Inflammatory macrophage treated with lipopolysaccharide for 4 hours (primary cell): ENCODE results near the gene MRI1.

Experiments used
- DNase-seq: peaks from one replicate; pipeline ENCODE4 v3.0.0-alpha.2; 2020

MRI1 gene

DNA sequence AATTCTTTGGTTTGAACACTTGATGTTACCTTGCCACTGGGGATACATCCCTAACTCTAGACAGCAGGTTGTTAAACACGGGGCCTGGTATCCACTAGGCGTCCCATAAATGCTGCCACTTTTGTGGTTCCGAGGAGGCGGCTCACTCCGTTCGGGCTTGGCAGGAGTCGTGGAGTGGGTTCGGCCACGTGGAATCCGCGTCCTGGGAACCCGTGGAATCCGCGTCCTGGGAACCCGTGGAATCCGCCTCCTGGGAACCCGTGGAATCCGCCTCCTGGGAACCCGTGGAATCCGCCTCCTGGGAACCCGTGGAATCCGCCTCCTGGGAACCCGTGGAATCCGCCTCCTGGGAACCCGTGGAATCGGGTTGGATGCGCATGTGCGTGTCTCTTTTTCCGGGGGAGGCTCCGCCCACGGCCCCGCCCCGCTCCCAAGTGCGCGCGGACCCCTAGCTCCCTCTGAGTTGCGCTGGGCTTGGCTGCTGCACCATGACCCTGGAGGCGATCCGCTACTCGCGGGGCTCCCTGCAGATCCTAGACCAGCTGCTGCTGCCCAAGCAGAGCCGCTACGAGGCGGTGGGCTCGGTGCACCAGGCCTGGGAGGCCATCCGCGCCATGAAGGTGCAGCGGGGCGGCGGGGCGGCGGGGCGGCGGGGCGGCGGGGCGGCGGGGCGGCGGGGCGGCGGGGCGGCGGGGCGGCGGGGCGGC, at the start of gene MRI1:
Gene MRI1 (plus strand): TSS at position 422 of the 707 bp plus-strand sequence. CDS start 67 bp downstream, at position 489.
- DNase-seq: peak; percentile 47

DNA sequence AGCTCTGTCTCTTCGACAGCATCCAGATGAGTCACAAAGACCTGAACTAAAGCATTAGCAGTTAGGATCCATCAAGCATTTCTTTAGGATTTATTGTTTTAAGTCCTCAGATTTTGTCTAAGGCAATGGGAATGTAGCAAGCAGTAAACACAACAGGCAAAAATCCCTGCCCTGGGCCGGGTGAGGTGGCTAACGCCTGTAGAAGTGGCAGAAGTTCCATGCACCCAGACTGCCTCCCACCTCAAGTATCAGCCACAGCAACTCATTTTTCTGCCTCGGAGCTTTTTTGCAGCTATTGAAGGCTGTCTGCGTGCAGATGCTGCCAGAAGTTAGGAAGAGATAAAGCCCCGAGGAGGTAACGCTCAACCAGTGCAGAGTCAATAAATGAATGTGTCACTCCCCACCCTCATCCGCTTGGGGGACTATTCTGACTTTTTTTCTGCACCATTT, 47.1 kb upstream of the MRI1 start:
- no peak for DNase-seq

DNA sequence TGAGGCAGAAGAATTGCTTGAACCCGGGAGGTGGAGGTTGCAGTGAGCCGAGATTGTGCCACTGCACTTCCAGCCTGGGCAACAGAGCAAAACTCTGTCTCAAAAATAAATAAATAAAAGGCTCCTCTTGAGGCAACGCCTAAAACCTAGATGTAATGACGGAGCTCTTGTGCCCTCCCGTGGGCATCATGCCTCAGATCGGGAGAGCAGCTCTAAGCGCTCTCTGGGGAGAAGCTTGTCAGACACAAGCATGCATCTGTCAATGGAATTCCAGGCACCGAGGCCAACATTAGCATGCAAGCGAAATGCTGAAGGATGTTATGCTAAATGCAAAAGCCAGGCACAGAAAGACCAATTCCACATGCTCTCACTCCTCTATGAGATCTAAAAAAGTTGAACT, 45.6 kb upstream of the MRI1 start:
- DNase-seq: no peak

DNA sequence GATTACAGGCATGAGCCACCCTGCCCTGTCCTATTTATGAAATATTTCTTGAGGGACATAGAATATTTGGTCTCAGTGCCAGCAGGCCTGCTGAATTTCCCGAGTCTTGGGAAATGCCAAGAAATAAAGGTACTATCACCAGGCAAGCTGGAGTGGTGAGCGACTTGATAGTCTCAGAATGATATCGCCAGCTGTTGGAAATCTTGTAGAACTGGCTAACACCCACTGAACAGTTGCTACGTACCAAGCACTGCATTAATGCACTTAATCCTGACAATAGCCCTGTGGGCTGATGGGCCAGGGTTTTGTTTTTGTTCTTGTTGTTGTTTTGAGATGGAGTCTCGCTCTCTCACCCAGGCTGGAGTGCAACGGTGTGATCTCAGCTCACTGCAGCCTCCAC, 42.2 kb upstream of the MRI1 start:
- no peak for DNase-seq

DNA sequence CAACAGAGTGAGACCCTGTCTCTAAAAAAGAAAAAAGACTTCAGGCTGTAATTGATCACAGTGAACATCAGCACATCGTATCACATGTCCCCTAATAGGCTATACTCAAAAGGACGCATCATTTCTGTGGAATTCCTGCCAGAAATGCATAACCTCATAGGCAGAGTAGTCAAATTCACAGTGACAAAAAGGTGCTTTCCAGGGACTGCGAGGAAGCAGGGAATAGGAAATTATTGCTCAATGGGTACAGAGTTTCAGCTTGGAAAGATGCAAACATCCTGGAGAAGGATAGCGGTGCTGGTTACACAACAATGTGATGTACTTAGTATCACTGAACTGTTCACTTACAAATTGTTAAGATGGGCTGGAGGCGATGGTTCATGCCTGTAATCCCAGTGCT, 41.1 kb upstream of the MRI1 start:
- DNase-seq: no peak

DNA sequence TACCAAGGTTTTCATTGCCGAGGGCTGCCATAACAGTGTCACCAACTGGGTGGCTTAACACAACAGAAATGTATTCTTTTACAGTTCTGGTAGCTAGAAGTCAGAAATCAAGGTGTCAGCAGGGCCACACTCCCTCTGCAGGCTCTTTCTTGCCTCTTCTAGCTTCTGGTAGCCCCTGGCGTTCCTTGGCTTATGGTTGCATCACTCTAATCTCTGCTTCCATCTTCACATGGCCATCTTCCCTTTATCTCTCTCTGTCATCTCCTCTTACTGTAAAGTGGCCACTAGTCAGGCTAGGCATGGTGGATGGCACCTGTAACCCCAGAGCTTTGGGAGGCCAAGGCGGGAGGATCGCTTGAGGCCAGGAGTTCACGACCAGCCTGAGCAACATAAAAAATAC, 38.0 kb upstream of the MRI1 start:
- no peak for DNase-seq

DNA sequence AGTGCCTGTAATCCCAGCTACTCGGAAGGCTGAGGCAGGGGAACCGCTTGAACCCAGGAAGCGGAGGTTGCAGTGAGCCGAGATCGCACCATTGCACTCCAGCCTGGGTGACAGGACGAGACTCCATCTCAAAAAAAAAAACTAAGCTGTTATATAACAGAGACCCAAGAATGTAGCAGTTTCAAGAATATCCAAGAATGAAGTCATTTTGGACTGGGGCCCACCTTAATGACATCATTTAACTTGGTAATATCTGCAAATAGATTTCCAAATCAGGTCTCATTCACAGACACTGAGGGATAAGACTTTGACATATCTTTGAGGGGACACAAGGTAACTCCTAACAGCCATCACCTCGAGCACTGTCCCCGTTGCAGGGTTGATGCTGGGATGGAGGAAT, 36.5 kb upstream of the MRI1 start:
- DNase-seq: no peak

DNA sequence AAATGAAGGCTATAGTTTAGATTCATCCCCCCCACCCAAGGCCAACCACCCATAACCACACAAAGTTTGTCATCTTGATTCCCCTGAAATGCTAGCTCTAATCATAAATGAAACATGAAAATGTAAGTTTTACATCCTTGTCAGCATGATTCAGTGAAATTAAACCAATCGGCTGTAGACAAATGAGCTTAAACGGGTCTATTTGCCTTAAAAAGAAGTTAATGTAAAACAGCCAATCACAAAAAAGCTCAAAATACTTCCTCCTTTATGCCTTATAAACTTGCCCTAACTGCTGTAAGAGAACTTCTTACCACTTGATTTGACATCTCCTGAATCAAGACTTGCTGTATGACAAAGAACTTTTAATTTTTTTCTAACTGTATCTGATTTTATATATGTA, 34.5 kb upstream of the MRI1 start:
- peak; percentile 66 for DNase-seq

DNA sequence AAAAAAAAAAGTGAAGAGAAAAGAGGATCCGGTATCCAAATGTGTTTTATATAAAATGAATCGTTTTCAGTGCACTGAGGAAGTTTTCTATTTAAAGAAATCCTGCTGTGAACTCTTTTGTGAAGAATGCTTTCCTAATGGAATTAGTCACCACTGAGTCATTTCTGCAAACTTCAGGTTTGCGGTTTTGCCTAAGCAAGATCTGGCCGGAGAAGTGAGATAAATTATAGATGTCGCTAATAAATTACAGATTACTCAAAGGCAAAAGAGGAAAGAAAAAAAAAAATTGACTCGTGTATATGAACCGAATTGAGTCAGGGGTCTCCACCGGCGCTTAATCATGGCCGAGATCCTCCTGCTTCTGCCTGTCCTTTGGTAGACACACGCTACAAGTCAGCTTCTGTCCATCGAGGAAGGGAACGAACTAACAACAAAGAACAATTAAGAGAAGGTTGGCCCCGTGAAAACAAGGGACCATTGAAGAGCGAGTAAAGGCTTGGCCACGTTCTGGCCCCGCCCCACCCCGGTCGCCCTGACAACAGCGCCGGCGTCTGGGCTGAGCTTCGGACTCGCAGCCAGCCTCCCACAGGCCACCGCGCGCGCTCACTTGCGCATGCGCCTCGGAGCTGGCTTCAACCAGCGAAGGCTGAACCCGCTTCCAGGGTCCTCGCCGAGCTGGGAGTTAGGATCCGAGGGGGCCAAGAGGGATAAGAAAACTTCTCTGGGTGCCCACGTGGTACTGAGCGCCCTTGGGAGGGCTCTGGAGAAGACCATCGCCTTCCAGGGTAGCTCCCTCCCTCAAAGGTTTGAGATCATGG, 33.0 kb upstream of the MRI1 start:
- peak; percentile 95 for DNase-seq

DNA sequence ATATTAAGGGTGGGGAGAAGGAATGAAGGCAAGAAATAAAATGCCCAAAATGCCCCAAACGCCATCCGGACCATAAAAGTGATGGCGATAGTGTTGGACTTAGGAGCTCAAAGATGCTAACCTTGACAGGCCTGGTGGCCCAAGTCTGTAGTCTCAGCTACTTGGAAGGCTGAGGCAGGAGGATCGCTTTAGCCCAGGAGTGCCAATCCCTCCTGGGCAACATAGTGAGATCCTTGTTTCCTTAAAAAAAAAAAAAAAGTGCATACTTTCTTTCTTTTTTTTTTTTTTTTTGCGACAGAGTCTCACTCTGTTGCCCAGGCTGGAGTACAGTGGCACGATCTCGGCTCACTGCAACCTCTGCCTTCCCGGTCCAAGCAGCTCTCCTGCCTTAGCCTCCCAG, 32.0 kb upstream of the MRI1 start:
- DNase-seq: no peak

DNA sequence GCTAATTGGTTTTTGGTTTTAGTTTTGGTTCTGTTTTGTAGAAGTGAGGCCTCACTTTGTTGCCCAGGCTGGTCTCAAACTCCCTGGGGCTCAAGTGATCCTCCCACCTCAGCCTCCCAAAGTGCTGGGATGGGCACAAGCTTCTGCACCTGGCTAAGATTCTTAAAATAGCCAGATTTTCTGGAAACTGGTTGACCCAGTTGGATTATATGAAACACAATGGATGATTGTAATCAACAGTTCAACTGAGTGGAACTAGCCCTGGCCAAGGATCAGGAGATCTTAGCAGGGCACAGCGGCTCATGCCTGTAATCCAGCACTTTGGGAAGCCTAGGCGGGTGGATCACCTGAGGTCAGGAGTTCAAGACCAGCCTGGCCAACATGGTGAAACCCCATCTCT, 29.6 kb upstream of the MRI1 start:
- DNase-seq: no peak

DNA sequence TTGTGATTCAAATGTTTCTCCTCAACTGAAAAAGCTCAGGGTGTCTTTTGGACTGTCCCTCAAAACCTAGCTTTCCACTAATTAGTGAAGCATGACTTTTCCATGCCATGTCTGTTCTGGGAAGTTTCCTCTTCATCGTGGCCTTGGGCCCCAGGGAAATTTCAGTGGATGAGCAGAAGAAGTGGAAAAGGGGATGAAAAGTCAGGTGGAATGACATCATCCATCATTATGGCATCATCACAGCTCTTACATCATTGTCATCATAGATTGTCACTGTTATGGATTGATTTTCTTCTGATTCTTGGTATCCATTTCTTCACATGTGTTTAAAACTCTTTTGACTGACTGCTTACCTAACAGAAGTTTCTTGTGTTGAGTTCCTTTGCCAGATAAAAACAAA, 26.2 kb upstream of the MRI1 start:
- no peak for DNase-seq

DNA sequence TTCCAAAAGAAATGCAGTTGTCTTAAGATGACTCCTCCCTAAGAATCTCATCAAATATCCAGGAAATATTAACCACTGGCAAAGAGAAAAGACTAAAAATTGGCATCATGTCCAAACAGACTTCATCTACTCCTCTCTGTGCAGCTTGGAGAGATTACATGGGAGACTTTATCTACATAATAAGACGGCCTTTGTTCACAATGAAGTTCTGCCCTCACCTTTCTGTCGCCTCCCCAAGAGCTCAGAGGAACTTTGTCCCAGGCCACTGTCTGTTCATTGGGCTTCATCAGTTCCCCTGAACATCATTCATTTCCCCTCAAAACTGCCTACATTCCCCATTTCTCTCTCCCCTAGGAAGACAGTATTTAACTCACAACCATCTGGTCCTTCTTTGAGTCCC, 22.4 kb upstream of the MRI1 start:
- no peak for DNase-seq

DNA sequence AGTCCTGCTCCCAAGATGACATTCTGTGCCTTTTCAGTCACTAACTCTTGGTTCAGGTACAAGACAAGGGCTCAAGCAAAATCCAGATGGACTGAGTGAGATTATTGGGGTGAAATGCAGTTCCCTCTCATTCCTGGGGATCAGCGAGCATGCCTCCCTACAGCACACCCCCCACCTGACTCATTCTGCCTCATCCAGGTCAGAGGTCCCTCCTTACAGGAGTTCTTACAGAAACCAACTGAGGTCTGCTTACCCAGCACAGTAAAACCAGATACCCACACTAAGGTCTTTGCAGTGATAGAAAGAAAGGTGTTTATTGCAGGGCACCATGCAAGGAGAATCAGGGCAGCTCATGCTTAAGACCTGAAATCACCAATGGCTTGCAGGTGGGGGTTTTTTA, 21.6 kb upstream of the MRI1 start:
- no peak for DNase-seq

DNA sequence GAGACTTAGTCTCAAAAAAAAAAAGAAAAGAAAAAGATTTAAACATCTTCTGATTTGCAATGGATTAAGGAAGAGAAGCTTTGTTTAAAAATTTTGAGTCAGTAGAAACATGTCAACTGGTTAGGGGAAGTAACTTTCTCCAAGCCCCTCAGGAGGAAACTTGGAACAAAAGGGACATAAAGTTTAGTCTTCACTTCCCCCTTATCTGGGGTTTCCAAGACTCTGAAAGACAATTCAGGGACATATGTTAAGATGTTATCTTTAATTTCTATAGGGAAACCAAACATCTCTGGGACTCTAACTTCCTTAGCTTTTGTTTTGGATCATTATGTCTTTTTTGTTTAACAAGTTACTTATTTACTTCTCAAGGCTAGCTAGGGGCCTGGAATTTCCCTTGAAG, 20.1 kb upstream of the MRI1 start:
- peak; percentile 43 for DNase-seq

DNA sequence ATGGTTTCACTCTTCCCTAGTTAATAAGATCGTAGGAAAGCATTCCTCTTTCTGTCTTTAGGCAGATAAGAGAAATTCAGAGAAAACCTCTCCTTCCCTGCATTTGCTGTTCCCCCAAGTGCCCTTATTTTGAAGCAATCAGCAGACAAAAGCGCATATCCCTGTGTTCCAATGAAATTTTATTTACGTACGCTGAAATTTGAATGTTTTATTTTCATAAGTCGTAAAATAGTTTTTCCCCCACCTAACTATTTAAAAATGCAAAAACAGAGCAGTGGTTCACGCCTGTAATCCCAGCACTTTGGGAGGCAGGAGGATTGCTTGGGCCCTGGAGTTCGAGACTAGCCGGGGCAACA, 17.2 kb upstream of the MRI1 start:
- DNase-seq: no peak

DNA sequence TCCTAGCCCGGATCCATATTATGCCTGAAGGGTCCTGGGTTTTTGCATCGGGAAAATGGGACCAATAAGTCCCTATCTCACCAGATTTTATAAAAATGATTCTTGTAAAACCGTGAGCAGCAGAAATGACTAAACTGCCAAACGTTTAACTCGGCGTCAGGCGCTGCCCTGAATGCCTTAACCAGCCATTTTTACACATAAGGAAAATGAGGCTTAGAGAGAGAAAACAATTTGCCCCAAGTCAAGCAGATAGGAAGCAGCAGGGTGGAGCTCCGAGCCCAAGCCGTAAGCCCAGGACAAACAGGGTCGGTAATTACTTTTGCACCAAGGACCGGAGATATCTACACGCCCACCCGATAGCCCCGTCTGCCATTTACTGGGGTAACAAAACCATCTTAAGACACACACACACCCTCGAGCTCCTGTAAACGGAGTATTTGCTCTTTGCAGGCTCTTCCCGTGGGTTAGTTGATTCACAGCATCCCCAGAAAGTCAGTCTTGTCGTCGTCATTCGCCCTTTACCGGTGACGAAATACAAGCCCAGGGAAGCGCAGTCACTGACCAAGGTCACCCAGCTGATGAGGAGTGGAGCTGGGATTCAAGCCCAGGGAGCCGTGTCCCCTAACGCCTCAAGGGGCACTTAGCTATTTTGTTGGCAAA, 16.0 kb upstream of the MRI1 start:
- peak; percentile 61 for DNase-seq

DNA sequence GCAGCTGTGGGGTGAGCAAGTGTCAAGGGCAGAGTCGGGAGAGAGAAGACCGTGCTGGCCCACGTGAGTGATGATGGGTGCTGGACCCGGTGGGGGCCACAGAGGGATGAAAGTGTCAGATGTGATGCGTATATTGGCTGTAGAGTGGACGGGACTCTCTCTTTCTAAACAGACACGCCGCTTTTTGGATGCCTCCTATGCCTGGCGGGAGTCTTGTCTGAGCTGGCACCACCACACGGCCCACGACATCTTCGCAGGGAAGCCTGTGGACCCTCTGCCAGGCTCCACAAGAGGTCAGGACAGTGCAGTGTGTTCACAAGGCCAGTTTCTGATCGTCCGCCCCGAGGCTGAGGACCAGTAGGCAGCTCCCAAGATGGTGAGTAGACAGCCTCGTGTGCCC, 12.9 kb upstream of the MRI1 start:
- DNase-seq: no peak

DNA sequence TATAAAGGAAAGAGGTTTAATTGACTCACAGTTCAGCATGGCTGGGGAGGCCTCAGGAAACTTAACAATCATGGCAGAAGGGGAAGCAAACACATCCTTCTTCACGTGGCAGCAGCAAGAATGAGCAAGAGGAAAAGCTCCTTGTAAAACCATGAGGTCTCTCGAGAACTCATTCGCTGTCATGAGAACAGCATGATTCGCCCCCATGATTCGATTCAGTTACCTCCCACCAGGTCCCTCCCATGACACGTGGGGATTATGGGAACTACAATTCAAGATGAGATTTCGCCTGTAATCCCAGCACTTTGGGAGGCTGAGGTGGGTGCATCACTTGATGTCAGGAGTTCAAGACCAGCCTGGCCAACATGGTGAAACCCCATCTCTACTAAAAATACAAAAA, 10.7 kb upstream of the MRI1 start:
- peak; percentile 43 for DNase-seq

DNA sequence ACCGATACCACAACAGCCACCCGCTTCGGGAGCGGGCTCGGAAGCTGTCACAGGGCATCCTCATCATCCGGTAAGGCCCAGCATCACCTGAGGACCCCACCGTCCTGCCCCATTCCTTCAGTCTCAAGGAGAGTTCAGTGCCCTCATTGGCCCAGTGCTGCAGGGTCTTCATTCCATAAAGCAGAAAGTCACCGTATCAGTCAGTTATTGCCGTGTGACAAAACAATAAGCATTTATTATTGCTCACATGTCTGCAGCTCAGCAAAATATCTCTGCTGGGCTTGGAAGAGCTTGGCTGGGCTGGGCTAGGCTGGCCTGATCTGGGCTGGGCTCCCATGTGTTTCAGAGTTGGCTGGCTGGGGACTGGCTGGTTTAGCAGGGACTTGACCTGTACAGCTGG, 8.1 kb upstream of the MRI1 start:
- no peak for DNase-seq

DNA sequence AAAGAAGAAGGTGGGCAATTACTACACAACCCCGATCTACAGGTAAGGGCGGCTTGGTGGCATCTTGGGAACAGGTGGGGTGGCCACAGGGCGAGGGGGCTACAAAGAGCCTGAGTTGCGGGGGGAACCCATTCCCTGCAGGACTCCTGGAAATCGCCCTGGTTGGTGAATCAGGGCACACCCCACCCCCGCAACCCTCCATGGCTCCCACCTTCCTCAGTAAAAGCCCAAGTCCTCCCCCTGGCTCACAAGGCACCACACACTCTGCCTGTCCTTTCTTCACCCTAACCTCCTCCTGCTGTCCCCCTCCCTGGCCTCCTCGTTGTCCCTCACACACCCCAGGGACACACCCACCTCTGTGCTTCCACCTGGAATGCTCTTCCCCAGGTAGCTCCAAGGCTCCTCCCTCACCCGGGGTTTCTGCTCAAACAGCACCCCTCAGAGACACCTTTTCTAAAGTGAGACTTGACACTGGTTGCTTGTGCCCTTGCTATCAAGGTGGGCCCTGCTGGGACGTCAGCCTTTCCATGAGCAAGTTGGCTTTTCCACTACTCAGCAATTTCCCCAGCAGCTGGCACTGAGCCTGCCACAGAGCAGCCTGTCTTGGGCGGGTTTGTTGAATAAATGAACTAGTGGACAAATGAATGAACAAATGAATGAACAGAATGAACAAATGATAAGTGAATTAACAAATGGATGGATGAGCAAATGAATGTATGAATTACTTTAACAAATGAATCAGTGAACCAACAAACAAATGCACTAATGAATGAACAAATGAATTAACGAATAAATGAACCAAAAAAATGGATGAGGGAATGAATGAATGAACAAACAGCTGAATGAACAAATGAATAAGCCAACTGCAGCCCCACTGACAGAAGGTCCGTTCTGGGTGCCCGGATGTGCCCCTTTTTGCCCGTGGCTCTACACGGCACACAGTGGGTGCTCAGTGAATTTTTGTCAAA, 6.2 kb upstream of the MRI1 start:
- DNase-seq: no peak

DNA sequence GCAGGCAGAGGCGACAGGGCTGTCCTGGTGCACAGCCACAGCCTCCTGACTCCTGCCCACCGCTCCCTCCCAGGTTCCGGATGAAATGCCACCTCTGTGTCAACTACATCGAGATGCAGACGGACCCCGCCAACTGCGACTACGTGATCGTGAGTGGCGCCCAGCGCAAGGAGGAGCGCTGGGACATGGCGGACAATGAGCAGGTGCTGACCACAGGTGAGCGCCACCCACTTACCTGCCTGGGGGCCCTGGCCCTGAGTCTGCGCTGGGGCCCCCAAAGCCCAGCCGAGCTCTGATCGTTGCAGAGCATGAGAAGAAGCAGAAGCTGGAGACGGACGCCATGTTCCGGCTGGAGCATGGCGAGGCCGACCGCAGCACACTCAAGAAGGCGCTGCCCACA, 5.5 kb upstream of the MRI1 start:
- no peak for DNase-seq

DNA sequence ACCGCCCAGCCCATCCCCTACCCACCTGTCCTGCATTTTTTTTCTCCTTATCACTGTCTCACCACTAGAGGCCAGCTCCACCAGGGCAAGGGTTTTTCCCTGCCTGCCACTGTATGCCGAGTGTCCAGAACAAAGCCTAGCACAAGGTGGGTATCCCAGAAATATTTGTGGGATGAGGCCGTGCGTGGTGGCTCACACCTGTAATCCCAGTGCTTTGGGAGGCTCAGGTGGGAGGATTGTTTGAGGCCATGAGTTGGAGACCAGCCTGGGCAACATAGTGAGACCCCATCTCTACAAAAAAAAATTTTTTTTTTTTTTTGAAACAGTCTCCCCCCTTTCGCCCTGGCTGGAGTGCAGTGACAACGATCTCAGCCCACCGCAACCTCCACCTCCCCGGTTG, 2.9 kb upstream of the MRI1 start:
- DNase-seq: no peak
